Body of pancreas (tissue), 4 donors: ENCODE measurements around the gene COMMD10.

ENCODE experiments used
- CTCF ChIP-seq, 7 experiments: fragments of 450-650 bp in 4 of 7; fragments of 200-600 bp in 3 of 7; sonication (generic) in 3 of 7; IDR thresholded peaks; one replicate each; pipeline ENCODE4 v1.5.1; 2016 to 2019; ENCODE audit warnings: antibody characterized with exemption in 7 of 7
- POLR2A ChIP-seq, 3 donors: fragments of 450-650 bp; IDR thresholded peaks; one replicate each; pipeline ENCODE4 v1.6.1; 2016; ENCODE audit warnings: antibody characterized with exemption in 3 of 3, mild to moderate bottlenecking in 2 of 3

- TF ChIP-seq POLR2A (IDR thresholded peaks at IDR 0.05) (no peak), CTCF (IDR thresholded peaks at IDR 0.05) (no peak)
These were observed 13.6 kb upstream of the COMMD10 start for GRCh38 chr5:116071211-116071610.
